Neuron (in vitro differentiated cells): Measurements from ENCODE around the gene PDSS2.
A peak's percentile ranks its signal among the peaks of the same experiment; 100 is the strongest.

ENCODE experiments used
- H2AFZ ChIP-seq: one replicate; pipeline ENCODE4 v1.6.1; 2013; ENCODE audit warnings: low read depth, mild to moderate bottlenecking, inconsistent platforms, low read length, moderate library complexity
- H3K27me3 ChIP-seq: one replicate; pipeline ENCODE4 v1.6.1; 2013; ENCODE audit warnings: low read length; ENCODE audit not compliant: insufficient read depth
- H3K36me3 ChIP-seq: one replicate; pipeline ENCODE4 v1.6.1; 2013; ENCODE audit warnings: low read length; ENCODE audit not compliant: insufficient read depth
- H3K4me1 ChIP-seq: one replicate; pipeline ENCODE4 v1.6.1; 2013; ENCODE audit warnings: low read length; ENCODE audit not compliant: insufficient read depth
- H3K4me3 ChIP-seq: 2 replicates; pipeline ENCODE4 v1.5.1; 2013; ENCODE audit warnings: mild to moderate bottlenecking, low read length, moderate library complexity
- H3K9me3 ChIP-seq: one replicate; pipeline ENCODE4 v1.6.1; 2013; ENCODE audit warnings: low read length

PDSS2 gene, protein sequence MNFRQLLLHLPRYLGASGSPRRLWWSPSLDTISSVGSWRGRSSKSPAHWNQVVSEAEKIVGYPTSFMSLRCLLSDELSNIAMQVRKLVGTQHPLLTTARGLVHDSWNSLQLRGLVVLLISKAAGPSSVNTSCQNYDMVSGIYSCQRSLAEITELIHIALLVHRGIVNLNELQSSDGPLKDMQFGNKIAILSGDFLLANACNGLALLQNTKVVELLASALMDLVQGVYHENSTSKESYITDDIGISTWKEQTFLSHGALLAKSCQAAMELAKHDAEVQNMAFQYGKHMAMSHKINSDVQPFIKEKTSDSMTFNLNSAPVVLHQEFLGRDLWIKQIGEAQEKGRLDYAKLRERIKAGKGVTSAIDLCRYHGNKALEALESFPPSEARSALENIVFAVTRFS

DNA sequence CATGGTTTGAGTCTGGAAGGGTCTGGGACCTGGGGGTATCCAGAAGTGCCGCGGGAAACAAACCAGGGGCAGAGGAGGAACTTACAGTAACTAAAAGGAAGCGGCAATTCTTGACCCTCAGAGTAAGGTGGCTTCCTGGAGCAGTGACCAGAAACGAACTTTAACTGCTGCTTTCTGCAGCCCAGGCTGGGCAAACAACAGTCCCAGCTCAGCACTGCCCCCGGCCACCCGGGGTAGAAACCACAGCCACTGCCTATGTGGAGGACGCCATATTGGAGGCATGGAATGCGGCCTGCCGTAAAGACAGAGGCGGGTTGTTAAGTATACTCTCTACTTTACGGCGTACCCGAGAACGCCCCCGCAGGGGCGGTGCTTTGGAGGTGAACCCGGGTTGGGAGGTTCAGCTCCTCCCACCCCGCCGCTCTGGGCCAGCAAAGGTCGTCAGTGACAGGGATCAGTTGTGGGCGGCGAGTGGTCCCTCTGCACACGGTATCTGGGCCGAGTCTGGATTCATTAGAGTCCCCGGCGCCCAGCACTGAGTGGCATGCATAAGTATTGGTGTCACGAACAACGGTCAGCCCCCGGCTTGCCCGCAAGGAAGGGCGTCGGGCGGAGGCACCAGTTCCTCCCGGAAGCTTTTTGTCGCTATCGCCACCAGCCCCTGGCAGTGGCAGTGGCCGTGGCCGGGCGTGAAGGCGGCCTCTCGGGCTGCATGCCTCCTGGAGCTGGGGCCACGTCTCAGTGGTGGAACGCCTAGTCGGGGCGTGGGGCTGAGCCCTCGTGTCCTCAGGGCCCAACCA is at the start of gene PDSS2:
Gene PDSS2, minus strand, starts transcription at position 282 of the 800 bp plus-strand sequence. Its CDS starts 279 bp downstream, at position 3.
- no peaks in the 10 kb centered on the region for H3K4me1 ChIP-seq
- no peaks in the 10 kb centered on the region for H3K9me3 ChIP-seq
- H3K36me3 ChIP-seq: no peaks in the 10 kb centered on the region
- H3K27me3 ChIP-seq: no peaks in the 10 kb centered on the region
- peak within 1 kb of the TSS; percentile 84 for H2AFZ ChIP-seq
- H3K4me3 ChIP-seq: peak within 1 kb of the TSS; percentile 71

DNA sequence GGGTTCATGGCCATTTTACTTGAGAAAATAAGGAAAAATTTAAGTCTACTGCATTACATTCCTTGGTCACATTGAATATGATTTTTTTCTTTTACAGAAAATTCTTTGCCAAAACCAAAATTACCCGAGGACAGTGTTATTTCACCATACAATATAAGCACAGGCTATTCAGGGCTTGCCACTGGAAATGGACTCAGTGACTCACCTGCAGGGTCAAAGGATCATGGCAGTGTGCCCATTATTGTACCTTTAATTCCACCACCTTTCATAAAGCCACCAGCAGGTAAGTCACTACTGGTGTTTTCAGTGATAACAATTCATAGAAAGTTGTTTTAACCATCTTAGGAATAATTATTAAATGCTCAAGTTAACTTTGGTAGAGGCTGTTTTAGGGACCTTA is 46.8 kb upstream of the PDSS2 start:
- no peaks in the 10 kb centered on the region for H3K27me3 ChIP-seq
- no peak overlapping the region for H2AFZ ChIP-seq
- H3K4me1 ChIP-seq: no peaks in the 10 kb centered on the region
- peaks cover 2% of the 10 kb centered on the region for H3K9me3 ChIP-seq
- no peak overlapping the region for H3K4me3 ChIP-seq
- H3K36me3 ChIP-seq: peaks cover 42% of the 10 kb centered on the region

DNA sequence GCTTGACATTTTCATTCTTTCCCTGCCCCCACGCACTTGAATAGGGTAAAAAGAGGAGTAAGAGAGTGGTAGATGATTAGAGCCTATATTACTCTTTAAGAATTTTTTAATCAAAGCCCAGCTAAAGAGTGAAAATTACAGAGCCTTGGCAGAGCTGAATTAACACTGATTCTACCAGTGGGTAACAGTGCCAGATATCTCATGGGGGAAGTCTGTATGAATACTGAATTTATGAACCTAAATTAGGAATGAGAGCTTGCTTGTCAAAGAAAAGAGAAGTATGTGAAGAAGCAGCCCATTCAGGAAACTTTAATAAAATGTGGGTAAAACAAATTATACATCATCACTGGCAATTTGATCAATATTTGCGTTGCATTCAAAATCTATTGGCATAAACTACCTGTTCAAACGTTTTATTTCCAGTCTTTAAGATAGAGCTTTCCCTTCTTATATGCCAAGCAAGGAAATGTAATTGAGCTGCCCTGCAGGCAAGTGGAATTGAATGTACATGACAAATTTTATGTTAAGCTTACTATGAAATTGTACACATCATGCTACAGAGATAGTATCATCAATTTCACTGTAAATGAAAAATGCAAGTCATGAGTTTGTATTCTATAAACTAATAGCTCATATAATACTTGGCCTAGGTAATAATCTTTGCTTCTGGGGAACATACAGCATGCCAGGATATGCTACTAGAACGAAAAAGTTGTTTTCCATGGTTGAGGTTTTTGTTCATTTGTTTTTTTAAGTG is 45.1 kb upstream of the PDSS2 start:
- Histone ChIP-seq H3K4me3 (no peak overlapping the region), H3K27me3 (no peaks in the 10 kb centered on the region), H3K4me1 (no peaks in the 10 kb centered on the region), H3K9me3 (peaks cover 2% of the 10 kb centered on the region), H3K36me3 (peaks cover 33% of the 10 kb centered on the region), H2AFZ (no peak overlapping the region)

DNA sequence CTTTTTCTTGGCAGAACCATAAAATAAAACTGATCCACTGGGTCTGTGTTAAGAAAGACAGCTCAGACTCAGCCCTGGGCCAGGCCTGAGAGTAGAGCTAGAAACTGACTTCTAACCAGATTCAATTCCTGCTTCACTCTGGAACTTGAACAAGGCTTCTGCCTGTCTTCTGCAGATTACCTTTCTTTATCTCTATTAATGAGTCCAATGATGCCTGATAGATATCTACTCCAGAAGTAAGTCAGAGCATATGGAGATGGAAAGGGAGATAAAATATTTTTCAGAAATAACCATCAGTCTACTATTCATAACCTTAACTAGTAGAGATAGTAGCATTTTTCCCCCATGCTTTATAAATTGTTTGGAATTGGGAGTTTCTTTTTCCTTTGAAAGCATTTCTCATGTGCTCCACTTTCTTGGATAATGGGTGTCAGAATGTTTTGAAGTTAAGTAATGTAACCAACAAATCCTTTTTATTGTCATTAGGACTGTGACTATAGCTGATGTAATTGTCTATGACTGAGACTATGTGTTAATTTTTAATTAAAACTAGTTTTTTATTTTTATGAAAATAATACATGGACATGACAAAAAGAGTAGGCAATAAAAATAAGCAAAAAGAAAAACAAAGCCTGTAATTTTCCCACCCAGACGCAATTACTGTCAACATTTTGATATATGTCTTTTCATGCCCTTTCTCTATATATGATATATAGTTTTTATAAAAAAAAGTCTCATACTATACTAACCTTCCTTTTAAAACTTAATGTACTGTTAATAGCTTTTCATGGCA is 37.7 kb upstream of the PDSS2 start:
- no peak overlapping the region for H3K4me3 ChIP-seq
- H3K36me3 ChIP-seq: no peaks in the 10 kb centered on the region
- peaks cover 44% of the 10 kb centered on the region for H3K4me1 ChIP-seq
- H3K9me3 ChIP-seq: no peaks in the 10 kb centered on the region
- H2AFZ ChIP-seq: no peak overlapping the region
- no peaks in the 10 kb centered on the region for H3K27me3 ChIP-seq

DNA sequence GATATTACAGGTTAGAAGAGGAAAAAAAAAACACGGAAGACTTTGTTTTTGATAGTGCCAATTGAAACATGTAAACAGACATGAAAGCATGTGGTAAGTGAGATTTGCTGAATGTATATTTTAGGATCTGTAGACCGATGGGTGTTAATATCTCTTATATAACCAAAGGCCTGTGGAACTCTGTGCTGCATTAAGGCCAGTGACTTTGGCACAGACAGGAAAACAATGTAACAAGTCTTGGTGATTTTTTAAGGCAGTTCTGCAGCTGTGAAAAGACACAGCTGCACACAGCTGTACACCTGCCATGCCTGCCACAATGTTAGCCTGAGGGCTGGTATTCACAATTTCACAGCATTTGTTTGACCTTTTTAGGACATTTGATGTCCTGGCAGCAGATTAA is 36.6 kb upstream of the PDSS2 start:
- Histone ChIP-seq H2AFZ (no peak overlapping the region), H3K4me3 (no peak overlapping the region), H3K36me3 (no peaks in the 10 kb centered on the region), H3K4me1 (peaks cover 46% of the 10 kb centered on the region), H3K9me3 (no peaks in the 10 kb centered on the region), H3K27me3 (no peaks in the 10 kb centered on the region)

DNA sequence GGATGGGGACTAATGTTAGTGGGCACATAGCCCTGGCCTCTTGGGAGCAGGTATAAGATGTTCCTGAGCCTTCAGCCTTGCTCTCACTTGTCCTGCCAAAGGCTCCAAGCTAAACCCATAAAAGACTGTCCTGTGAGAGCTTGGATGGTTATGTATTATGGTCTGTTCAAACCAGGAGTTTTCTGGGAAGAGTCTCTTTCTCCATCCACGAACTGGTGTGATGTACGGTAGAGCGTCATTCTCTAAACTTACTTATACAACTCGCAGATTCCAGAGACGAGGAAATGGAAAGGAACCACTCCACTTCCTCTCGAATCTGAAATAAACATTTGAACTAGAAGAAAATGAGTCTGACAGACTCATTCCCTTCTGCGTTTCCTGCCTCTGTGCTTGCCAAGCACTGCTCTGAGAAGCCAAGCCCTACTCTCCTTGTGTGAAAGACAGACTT is 35.9 kb upstream of the PDSS2 start:
- H3K27me3 ChIP-seq: no peaks in the 10 kb centered on the region
- no peak overlapping the region for H3K4me3 ChIP-seq
- H2AFZ ChIP-seq: no peak overlapping the region
- no peaks in the 10 kb centered on the region for H3K36me3 ChIP-seq
- H3K4me1 ChIP-seq: peaks cover 46% of the 10 kb centered on the region
- H3K9me3 ChIP-seq: no peaks in the 10 kb centered on the region

DNA sequence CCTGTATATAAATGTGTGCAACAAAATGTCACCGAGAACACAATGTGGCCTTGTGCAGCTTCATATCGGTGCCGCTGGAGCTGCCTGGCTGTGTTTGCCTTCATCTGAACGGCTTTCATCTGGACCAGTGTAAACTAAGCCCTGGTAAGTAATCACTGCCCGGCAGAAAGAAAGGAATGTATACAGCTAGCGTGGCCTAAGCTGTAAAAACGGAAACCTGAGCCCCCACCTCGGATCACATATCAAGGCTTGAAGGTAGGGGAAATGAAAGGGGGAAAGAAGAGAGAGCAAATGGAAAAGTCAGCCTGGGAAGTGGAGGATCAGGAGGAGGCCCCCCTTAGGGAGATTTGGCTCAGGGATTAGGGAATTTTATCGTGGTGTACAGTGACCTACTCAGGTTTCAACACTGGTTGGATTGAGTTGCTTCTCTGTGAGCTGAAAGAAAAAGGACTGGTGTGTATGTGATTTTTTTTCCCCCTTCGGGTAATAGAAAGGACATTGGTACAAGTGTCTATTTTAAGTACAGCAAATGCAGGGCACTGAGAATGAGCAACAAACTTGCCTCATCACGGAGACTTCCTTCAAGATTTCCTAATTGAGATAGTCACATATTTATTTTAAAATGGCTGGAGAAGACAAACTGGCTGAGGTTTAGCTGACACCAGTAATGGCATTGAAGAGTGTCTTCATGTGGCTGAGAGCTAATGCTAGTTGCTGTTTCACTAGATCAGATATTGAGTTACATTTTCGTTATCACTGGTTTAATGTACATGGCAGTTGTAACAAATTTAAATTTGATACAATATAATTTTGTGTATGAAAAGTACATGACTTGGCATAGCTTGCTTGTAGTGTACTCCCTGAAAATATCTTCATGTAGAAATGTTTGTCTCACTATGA is 34.0 kb upstream of the PDSS2 start:
- H3K4me3 ChIP-seq: peak overlapping the region; percentile 98
- peaks cover 47% of the 10 kb centered on the region for H3K4me1 ChIP-seq
- H3K9me3 ChIP-seq: no peaks in the 10 kb centered on the region
- H3K36me3 ChIP-seq: no peaks in the 10 kb centered on the region
- no peaks in the 10 kb centered on the region for H3K27me3 ChIP-seq
- H2AFZ ChIP-seq: no peak overlapping the region

DNA sequence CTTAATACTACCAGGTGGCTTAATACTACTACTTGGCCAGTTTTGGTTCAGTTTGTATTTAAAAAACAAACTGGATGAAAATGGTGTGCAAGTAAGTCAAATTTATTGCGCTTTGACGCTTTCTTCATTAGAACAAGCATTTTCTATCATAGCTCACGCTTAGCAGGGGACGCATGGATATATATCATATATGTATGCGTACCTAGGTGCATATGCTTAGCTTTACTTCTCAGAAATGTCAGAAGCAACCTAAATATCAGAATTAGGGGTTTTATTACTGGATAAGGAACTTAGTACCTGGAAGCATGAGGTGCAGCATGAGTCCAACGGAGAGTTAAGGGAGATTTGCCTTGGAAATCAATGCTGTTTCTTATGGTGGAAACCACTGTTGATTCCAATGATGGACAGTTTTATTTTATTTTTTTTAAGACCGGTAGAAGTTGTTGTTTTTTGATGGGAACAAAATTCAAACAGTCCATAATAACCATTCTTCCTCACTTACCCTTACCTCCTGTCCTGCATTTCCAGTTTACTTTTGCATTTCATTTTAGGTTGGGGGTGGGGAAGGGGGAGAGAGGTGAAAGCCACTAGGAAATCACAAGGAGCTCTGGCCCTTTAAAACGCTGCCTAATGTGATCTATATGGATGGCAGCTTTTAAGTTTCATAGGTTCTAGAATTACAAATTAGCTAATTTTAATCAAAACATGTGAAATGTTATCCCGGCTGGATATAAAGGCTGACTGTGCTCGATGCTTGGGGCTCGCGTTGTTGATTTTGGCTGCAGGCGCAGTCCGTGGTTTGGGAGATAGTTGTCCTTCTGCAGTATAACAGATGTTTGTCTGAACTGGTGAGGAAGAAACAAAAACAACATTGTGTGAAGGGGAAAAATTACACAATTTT is 32.6 kb upstream of the PDSS2 start:
- Histone ChIP-seq H3K9me3 (no peaks in the 10 kb centered on the region), H3K36me3 (no peaks in the 10 kb centered on the region), H2AFZ (no peak overlapping the region), H3K27me3 (no peaks in the 10 kb centered on the region), H3K4me3 (peak overlapping the region; percentile 98), H3K4me1 (peaks cover 49% of the 10 kb centered on the region)

DNA sequence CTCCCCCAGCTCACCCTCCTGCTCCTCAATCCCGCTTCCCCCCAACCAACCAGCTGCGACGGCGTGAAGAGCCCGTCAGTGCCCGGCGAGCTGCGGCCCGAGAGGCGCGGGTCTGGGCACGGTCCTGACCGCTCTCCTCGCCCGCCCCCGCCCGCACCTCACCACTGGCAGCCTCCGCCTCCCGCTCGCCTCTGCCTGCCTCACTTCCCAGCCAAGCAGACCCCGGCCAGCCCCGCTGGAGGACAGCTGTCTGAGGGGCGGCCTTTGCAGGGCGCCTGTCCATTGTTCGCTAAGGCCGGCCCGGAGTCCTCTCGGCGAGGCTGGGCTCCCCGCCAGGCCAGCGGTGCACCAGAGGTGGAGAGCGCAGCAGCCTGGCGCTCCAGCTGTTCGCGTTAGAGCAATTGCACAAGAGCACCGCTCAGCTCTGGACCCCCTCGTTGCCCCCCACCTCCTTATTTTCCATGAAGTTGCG is 31.8 kb upstream of the PDSS2 start:
- Histone ChIP-seq H3K27me3 (no peaks in the 10 kb centered on the region), H3K9me3 (no peaks in the 10 kb centered on the region), H2AFZ (peak overlapping the region; percentile 48), H3K4me1 (peaks cover 47% of the 10 kb centered on the region), H3K4me3 (peak overlapping the region; percentile 98), H3K36me3 (no peaks in the 10 kb centered on the region)

DNA sequence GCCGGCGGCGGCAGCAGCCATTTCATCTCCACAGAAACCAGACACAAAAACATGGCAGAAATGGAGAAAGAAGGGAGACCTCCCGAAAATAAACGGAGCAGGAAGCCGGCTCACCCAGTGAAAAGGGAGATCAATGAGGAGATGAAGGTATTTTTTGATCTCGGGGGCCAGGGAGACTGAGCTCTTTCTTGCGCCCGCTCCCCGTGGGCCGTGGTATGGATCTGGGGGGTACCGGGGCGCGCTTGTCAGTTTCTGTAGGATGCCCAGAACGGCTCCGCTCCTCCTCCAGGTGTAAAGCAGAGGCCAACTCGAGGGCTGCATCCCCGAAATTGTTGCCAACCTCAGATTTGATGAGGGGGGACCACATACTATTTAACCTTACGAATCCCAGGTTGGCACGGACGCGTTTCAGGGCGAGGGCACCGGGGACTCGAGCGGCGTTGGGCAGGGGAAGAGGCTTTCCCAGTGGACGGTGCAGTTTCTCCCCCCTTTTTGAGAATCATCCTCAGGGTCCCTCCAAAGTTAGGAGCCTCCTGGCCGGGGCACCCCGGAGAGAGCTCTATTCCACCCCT is 31.3 kb upstream of the PDSS2 start:
- Histone ChIP-seq H2AFZ (peak overlapping the region; percentile 48), H3K9me3 (no peaks in the 10 kb centered on the region), H3K36me3 (no peaks in the 10 kb centered on the region), H3K4me1 (peaks cover 43% of the 10 kb centered on the region), H3K4me3 (peak overlapping the region; percentile 98), H3K27me3 (no peaks in the 10 kb centered on the region)
